ENCODE results near the gene TINCR. TPM values are rescaled to one million over a fixed set of nuclear protein-coding genes. Genes with fewer than 3 reads are reported as not detected.

Gene TINCR
- polyA plus RNA-seq, 2 of the 4 experiments (the other 2 are of a cell fraction): 1.2 to 1.8 TPM

DNA sequence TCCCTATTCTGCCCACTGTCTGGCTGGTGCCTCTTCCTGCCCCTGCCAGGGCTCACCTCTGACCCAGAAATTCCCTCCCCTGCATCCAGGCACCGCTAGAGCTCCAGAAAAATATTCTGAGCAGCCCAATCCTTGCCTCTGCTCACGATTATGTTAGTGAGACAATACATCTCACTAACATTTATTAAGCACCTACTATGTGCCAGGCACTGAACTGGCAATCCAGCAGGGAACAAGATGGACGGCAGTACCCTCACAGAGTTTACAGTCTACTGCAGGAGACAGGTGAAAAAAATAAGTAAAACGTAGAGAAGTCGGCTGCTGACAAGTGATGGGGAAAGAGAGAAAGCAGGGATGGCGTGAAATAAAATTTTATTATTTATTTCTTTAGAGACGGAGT is 5.5 kb downstream of the TINCR start:
- Histone ChIP-seq H3K27ac (no peak overlapping the region), H3K4me2 (no peak overlapping the region), H3K4me3 (no peak overlapping the region), H3K4me1 (peaks cover 7% of the 10 kb centered on the region; the same call in 1 of the 3 replicates), H3K9me3 (peaks cover 5% of the 10 kb centered on the region; the same call in 2 of the 3 replicates)
- ChIA-PET POLR2A (no interaction called here), CTCF (interaction anchor here (1.0 to 2.0 kb wide), 2 partner anchors 10 to 15 kb away, joined by 3 to 5 read pairs; no protein-coding TSS in a partner anchor)
- TF ChIP-seq ZC3H11A (IDR thresholded peaks at IDR 0.05) (no peak), EHMT2 (IDR thresholded peaks at IDR 0.05; ENCODE audit: low read depth) (no peak), JUNB (IDR thresholded peaks at IDR 0.05) (no peak), TFCP2L1 (CRISPR knock-in tag; IDR thresholded peaks at IDR 0.05) (no peak), NPAS2 (CRISPR knock-in tag; IDR thresholded peaks at IDR 0.05; ENCODE audit: borderline replicate concordance) (no peak), ZFP36 (IDR thresholded peaks at IDR 0.05; ENCODE audit: borderline replicate concordance, partially characterized antibody) (no peak), CHD4 (IDR thresholded peaks at IDR 0.05; ENCODE audit: borderline replicate concordance) (no peak), EP300 (IDR thresholded peaks at IDR 0.05) (no peak), RARB (CRISPR knock-in tag; IDR thresholded peaks at IDR 0.05) (no peak), FOSB (CRISPR knock-in tag; IDR thresholded peaks at IDR 0.05) (no peak), ZSCAN20 (CRISPR knock-in tag; IDR thresholded peaks at IDR 0.05) (no peak), ZNF302 (CRISPR knock-in tag; IDR thresholded peaks at IDR 0.05) (no peak), PHF8 (IDR thresholded peaks at IDR 0.05; ENCODE audit: borderline replicate concordance, low read depth) (no peak), MAFK (IDR thresholded peaks at IDR 0.05; ENCODE audit: partially characterized antibody) (no peak), CBX8 (IDR thresholded peaks at IDR 0.05) (no peak)
- TF ChIP-seq, protein P1, sequence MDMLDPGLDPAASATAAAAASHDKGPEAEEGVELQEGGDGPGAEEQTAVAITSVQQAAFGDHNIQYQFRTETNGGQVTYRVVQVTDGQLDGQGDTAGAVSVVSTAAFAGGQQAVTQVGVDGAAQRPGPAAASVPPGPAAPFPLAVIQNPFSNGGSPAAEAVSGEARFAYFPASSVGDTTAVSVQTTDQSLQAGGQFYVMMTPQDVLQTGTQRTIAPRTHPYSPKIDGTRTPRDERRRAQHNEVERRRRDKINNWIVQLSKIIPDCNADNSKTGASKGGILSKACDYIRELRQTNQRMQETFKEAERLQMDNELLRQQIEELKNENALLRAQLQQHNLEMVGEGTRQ (IDR thresholded peaks at IDR 0.05): no peak
- TF ChIP-seq, protein P2, sequence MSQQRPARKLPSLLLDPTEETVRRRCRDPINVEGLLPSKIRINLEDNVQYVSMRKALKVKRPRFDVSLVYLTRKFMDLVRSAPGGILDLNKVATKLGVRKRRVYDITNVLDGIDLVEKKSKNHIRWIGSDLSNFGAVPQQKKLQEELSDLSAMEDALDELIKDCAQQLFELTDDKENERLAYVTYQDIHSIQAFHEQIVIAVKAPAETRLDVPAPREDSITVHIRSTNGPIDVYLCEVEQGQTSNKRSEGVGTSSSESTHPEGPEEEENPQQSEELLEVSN (IDR thresholded peaks at IDR 0.05; ENCODE audit: borderline replicate concordance, low read depth): no peak
- TF ChIP-seq, protein P3, sequence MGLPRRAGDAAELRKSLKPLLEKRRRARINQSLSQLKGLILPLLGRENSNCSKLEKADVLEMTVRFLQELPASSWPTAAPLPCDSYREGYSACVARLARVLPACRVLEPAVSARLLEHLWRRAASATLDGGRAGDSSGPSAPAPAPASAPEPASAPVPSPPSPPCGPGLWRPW (IDR thresholded peaks at IDR 0.05): no peak
- TF ChIP-seq, protein P4, sequence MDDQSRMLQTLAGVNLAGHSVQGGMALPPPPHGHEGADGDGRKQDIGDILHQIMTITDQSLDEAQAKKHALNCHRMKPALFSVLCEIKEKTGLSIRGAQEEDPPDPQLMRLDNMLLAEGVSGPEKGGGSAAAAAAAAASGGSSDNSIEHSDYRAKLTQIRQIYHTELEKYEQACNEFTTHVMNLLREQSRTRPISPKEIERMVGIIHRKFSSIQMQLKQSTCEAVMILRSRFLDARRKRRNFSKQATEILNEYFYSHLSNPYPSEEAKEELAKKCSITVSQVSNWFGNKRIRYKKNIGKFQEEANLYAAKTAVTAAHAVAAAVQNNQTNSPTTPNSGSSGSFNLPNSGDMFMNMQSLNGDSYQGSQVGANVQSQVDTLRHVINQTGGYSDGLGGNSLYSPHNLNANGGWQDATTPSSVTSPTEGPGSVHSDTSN (IDR thresholded peaks at IDR 0.05): no peak
- FAIRE-seq: no peak
- no peak for DNase-seq (ENCODE audit: low read depth in 1 of 2, low spot score in 1 of 2)
- WGBS (ENCODE audit: missing lambda C conversion rate): 77% methylated on average over 7 of the region's 7 CpGs
- ATAC-seq: no peak

DNA sequence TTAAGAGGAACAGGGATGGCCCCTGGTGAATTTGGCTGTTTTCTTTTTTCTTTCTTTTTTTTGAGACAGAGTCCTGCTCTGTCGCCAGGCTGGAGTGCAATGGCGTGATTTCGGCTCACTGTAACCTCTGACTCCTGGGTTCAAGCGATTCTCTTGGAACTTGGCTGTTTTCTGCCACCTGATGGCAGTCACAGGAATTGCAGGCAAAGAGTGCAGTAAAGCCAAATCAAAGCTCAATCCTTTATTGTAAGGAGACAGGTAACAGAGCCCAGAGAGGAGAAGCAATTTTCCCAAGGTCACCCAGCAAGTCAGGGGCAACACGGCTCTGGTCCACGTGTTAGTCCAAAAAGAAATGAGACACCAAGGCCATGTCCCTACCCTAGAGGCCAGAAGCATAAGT is 6.2 kb downstream of the TINCR start:
- ChIA-PET CTCF (interaction anchor here (1.0 to 2.0 kb wide), 2 partner anchors 11 to 14 kb away, joined by 3 to 5 read pairs; no protein-coding TSS in a partner anchor), POLR2A (no interaction called here)
- H3K9me3 ChIP-seq: peaks cover 5% of the 10 kb centered on the region; the same call in 2 of the 3 replicates
- H3K4me3 ChIP-seq: no peak overlapping the region
- no peak overlapping the region for H3K4me2 ChIP-seq
- no peak for ATAC-seq
- H3K27ac ChIP-seq: no peak overlapping the region
- TF ChIP-seq RARB (CRISPR knock-in tag; IDR thresholded peaks at IDR 0.05) (no peak), RAD21 (conservative IDR thresholded peaks at IDR 0.05 in 1 of 2, IDR thresholded peaks at IDR 0.05 in 1 of 2) (peak; percentile 16 to 28; a peak in 1 of 5 replicates), HOXB13 (CRISPR knock-in tag; IDR thresholded peaks at IDR 0.05; ENCODE audit: low read depth) (no peak), KDM1A (IDR thresholded peaks at IDR 0.05; ENCODE audit: low read depth) (no peak), KDM5A (IDR thresholded peaks at IDR 0.05) (no peak)
- TF ChIP-seq, protein P5, sequence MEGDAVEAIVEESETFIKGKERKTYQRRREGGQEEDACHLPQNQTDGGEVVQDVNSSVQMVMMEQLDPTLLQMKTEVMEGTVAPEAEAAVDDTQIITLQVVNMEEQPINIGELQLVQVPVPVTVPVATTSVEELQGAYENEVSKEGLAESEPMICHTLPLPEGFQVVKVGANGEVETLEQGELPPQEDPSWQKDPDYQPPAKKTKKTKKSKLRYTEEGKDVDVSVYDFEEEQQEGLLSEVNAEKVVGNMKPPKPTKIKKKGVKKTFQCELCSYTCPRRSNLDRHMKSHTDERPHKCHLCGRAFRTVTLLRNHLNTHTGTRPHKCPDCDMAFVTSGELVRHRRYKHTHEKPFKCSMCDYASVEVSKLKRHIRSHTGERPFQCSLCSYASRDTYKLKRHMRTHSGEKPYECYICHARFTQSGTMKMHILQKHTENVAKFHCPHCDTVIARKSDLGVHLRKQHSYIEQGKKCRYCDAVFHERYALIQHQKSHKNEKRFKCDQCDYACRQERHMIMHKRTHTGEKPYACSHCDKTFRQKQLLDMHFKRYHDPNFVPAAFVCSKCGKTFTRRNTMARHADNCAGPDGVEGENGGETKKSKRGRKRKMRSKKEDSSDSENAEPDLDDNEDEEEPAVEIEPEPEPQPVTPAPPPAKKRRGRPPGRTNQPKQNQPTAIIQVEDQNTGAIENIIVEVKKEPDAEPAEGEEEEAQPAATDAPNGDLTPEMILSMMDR (IDR thresholded peaks at IDR 0.05): peak; percentile 24; the same call in 2 of the 3 replicates
- 58% methylated on average over 6 of the region's 6 CpGs for WGBS (ENCODE audit: missing lambda C conversion rate)
- no peak for FAIRE-seq
- DNase-seq (ENCODE audit: low read depth in 1 of 2, low spot score in 1 of 2): no peak
- peaks cover 7% of the 10 kb centered on the region; the same call in 1 of the 3 replicates for H3K4me1 ChIP-seq
